ENCODE data around the gene UBXN2A. TPM values are rescaled to one million over a fixed set of nuclear protein-coding genes. Genes with fewer than 3 reads are reported as not detected.

UBXN2A gene
- total and polyA plus RNA-seq, 10 of the 15 experiments (the other 5 are each of a cell fraction or from before 2014, with no cell fraction given), result 3.7 to 23.5 (median 14.6) TPM

DNA sequence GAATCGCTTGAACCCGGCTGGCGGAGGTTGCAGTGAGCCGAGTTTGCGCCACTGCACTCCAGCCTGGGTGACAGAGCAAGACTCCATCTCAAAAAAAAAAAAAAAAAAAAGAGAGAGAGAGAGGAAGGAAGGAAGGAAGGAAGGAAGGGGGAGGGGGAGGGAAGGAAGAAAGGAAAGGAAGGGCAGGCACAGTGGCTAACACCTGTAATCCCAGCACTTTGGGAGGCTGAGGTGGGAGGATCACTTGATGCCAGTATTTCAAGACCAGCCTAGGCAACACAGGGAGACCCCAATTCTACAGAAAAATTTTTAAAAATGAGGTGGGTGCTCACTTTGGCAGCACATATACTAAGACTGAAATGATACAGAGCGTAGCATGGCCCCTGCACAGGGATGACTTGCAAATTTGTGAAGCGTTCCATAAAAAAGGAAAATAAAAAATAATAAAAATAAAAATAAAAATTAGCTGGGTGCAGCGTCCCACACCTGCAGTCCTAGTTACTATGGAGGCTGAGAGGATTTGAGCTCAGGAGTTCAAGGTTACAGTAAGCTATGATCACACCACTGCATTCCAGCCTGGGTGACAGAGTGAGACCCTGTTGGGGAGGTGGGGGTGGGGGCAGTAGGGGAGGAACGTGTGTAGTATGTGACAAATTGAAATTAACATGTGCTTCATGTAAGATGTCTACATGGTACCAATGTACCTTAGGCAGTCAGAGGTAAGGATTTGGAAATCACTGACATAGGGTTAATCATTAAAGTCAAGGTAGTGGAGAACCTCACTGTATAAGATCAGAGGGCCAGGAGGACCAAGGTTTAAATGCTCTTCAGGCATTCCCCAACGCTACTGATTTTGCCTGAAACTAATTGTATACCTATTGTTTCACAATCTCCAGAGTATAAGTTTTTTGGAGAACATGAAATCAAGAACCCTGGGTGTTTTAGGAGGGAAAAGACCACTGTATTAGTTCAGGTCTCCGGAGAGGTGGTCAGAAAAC, 105.5 kb downstream of the UBXN2A start (continued):
- TF ChIP-seq NBN (IDR thresholded peaks at IDR 0.05), result no peak

DNA sequence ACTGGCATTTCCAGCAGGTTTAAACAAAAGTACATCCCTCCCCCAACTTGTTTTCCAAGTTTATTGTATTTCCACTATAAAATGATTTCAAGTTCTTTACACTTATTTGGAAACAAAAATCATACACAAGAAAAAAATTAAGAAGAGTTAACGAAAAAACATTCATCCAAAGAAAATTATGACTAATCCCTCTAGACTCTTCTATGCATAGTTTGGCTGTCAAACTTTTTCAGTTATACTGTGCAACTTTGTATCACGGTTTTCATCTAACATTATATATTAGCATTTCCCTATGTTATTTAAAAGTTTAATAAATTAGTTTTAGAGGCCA, 106.3 kb downstream of the UBXN2A start:
- H4K20me1 ChIP-seq (ENCODE audit: control insufficient read depth, insufficient read depth), result no peaks in the 10 kb centered on the region
- BruUV-seq (replicated peaks), result no TSS peak
- peak overlapping the region; percentile 78 for H3K4me3 ChIP-seq
- peak overlapping the region; percentile 77 for H3K9ac ChIP-seq (ENCODE audit: control insufficient read depth, insufficient read depth, low read length)
- H3K4me2 ChIP-seq (ENCODE audit: control insufficient read depth, insufficient read depth), result peak overlapping the region; percentile 72; the same call in 1 of the 2 replicates
- H3K36me3 ChIP-seq (ENCODE audit: control insufficient read depth in 2 of 2, insufficient read depth in 2 of 2, low read length in 1 of 2), result no peaks in the 10 kb centered on the region
- CTCF ChIA-PET, result interaction anchor here (1.1 to 3.7 kb wide), 6 partner anchors 9 to 222 kb away, joined by 3 to 26 read pairs (median 9); partner anchors contain the start of genes ATAD2B and SF3B6
- H3K27me3 ChIP-seq (replicated peaks in 1 of 2; ENCODE audit: control insufficient read depth in 2 of 2, insufficient read depth in 2 of 2, low read length in 1 of 2), result peaks cover 0 to 5% of the 10 kb centered on the region in 2 experiments; a peak in 3 of 4 replicates
- intact Hi-C loops (cut with micrococcal nuclease; ENCODE audit: unreplicated experiment), result loop anchor here (5.0 kb wide), 1 partner anchor 119 kb away; the partner anchor contains the start of gene ATAD2B
- no peak overlapping the region for H3K27ac ChIP-seq (ENCODE audit: control insufficient read depth, insufficient read depth)
- in situ Hi-C loops (cut with MboI), result no loop called here
- H2AFZ ChIP-seq (ENCODE audit: control insufficient read depth, low read depth, low read length), result peak overlapping the region; percentile 95
- FAIRE-seq (no peak), DNase-seq (ENCODE audit: low read depth, low spot score) (no peak), ATAC-seq (no peak)
- POLR2A ChIA-PET, result interaction anchor here (1.0 to 1.7 kb wide), 6 partner anchors 20 to 220 kb away, joined by 3 to 12 read pairs (median 6); partner anchors contain the start of genes ATAD2B and SF3B6
- H3K79me2 ChIP-seq (ENCODE audit: control insufficient read depth, insufficient read depth, low read length), result peaks cover 7% of the 10 kb centered on the region
- RAD21 ChIA-PET (ENCODE audit: unreplicated experiment), result interaction anchor here (1.3 to 1.7 kb wide), 6 partner anchors 13 to 120 kb away, joined by 5 to 31 read pairs (median 8); partner anchors contain the start of genes ATAD2B, SF3B6 and TP53I3
- peaks cover 11% of the 10 kb centered on the region for H3K4me1 ChIP-seq (ENCODE audit: control insufficient read depth, insufficient read depth, low read length)
- 0% methylated on average over 2 of the region's 2 CpGs for whole genome bisulfite sequencing (ENCODE audit: insufficient coverage, insufficient replicate concordance, low lambda C conversion rate, missing lambda C conversion rate)
- SMC1A ChIA-PET (ENCODE audit: uncharacterized antibody, unreplicated experiment), result interaction anchor here (1.4 kb wide), 1 partner anchor 56 kb away, joined by 3 read pairs; no protein-coding TSS in a partner anchor
- H3K9me3 ChIP-seq (replicated peaks; ENCODE audit: control insufficient read depth, insufficient read depth, low read length), result no peaks in the 10 kb centered on the region
- TF ChIP-seq SREBF1 (IDR thresholded peaks at IDR 0.05; ENCODE audit: low read length) (no peak), IKZF1 (conservative IDR thresholded peaks at IDR 0.05) (no peak), TAF1 (IDR thresholded peaks at IDR 0.05; ENCODE audit: borderline replicate concordance, low read depth, low read length) (no peak), ZNF217 (IDR thresholded peaks at IDR 0.05) (no peak), FOXM1 (IDR thresholded peaks at IDR 0.05; ENCODE audit: low read depth, low read length) (no peak), TCF3 (IDR thresholded peaks at IDR 0.05; ENCODE audit: borderline replicate concordance, insufficient read depth, low read depth, low read length) (no peak), SIN3A (IDR thresholded peaks at IDR 0.05; ENCODE audit: low read depth, low read length) (no peak), DPF2 (IDR thresholded peaks at IDR 0.05) (no peak), RUNX3 (IDR thresholded peaks at IDR 0.05; ENCODE audit: low read length) (no peak), MYC (IDR thresholded peaks at IDR 0.05; ENCODE audit: insufficient read depth, insufficient read length, insufficient replicate concordance, low read length, severe bottlenecking) (no peak), CHD2 (IDR thresholded peaks at IDR 0.05; ENCODE audit: borderline replicate concordance, low read depth, low read length) (no peak), CHD4 (IDR thresholded peaks at IDR 0.05) (no peak), NBN (IDR thresholded peaks at IDR 0.05) (no peak)
- TF ChIP-seq, protein P1, sequence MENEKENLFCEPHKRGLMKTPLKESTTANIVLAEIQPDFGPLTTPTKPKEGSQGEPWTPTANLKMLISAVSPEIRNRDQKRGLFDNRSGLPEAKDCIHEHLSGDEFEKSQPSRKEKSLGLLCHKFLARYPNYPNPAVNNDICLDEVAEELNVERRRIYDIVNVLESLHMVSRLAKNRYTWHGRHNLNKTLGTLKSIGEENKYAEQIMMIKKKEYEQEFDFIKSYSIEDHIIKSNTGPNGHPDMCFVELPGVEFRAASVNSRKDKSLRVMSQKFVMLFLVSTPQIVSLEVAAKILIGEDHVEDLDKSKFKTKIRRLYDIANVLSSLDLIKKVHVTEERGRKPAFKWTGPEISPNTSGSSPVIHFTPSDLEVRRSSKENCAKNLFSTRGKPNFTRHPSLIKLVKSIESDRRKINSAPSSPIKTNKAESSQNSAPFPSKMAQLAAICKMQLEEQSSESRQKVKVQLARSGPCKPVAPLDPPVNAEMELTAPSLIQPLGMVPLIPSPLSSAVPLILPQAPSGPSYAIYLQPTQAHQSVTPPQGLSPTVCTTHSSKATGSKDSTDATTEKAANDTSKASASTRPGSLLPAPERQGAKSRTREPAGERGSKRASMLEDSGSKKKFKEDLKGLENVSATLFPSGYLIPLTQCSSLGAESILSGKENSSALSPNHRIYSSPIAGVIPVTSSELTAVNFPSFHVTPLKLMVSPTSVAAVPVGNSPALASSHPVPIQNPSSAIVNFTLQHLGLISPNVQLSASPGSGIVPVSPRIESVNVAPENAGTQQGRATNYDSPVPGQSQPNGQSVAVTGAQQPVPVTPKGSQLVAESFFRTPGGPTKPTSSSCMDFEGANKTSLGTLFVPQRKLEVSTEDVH (IDR thresholded peaks at IDR 0.05; ENCODE audit: low read depth, partially characterized antibody), result no peak
- TF ChIP-seq, protein P2, sequence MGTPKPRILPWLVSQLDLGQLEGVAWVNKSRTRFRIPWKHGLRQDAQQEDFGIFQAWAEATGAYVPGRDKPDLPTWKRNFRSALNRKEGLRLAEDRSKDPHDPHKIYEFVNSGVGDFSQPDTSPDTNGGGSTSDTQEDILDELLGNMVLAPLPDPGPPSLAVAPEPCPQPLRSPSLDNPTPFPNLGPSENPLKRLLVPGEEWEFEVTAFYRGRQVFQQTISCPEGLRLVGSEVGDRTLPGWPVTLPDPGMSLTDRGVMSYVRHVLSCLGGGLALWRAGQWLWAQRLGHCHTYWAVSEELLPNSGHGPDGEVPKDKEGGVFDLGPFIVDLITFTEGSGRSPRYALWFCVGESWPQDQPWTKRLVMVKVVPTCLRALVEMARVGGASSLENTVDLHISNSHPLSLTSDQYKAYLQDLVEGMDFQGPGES (IDR thresholded peaks at IDR 0.05), result no peak
- TF ChIP-seq, protein P3, sequence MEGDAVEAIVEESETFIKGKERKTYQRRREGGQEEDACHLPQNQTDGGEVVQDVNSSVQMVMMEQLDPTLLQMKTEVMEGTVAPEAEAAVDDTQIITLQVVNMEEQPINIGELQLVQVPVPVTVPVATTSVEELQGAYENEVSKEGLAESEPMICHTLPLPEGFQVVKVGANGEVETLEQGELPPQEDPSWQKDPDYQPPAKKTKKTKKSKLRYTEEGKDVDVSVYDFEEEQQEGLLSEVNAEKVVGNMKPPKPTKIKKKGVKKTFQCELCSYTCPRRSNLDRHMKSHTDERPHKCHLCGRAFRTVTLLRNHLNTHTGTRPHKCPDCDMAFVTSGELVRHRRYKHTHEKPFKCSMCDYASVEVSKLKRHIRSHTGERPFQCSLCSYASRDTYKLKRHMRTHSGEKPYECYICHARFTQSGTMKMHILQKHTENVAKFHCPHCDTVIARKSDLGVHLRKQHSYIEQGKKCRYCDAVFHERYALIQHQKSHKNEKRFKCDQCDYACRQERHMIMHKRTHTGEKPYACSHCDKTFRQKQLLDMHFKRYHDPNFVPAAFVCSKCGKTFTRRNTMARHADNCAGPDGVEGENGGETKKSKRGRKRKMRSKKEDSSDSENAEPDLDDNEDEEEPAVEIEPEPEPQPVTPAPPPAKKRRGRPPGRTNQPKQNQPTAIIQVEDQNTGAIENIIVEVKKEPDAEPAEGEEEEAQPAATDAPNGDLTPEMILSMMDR (IDR thresholded peaks at IDR 0.05 in 2 of 3, conservative IDR thresholded peaks at IDR 0.05 in 1 of 3; ENCODE audit: control insufficient read depth in 2 of 3, extremely low read depth in 1 of 3, insufficient read depth in 1 of 3, low read depth in 3 of 3, low read length in 3 of 3), result no peak
